K562 (cell line): ENCODE data around the gene GALNT16. TPM values are rescaled to one million over a fixed set of nuclear protein-coding genes. Genes with fewer than 3 reads are reported as not detected.
A peak's percentile ranks its signal among the peaks of the same experiment; 100 is the strongest.

Experiments
- ATAC-seq: fragments of 200-7000 bp; cut with Tn5 transposase; 3 replicates; pipeline ENCODE4 v1.9.1; 2020; ENCODE audit warnings: moderate library complexity
- BruUV-seq: library from RNA; stranded (reverse); fragments of 400-500 nt; replicated peaks from 2 replicates; lab custom pipeline; 2021; lab: Mats Ljungman, UMichigan
- CTCF ChIA-PET: fragments of 300-600 bp; formaldehyde crosslinking; extraction: SDS; loops from one replicate; lab custom pipeline; 2021; ENCODE audit warnings: low intra/inter-chr PET ratio; lab: Yijun Ruan, JAX
- POLR2A ChIA-PET: fragments of 300-600, 350-650 bp; sonication (Branson Sonifier 250); formaldehyde crosslinking; extraction: SDS; loops from one replicate; lab custom pipeline; 2021; ENCODE audit warnings: antibody characterized with exemption, inconsistent platforms; lab: Yijun Ruan, JAX
- DNase-seq, 4 experiments: peaks; one replicate each; pipeline versions ENCODE4 v3.0.0 to v3.0.0-alpha.2; 2011 to 2018; ENCODE audit warnings: low spot score in 3 of 4, mixed read lengths in 3 of 4; ENCODE audit errors: extremely low read depth in 1 of 4
- FAIRE-seq: peaks from 2 replicates; lab custom pipeline; 2011; peaks lifted over from hg19 to GRCh38; lab: Jason Lieb, UNC
- H2AFZ ChIP-seq: 2 replicates; pipeline ENCODE4 v1.6.0; 2011; ENCODE audit warnings: low read depth, low read length, control low read depth, inconsistent platforms
- H3K27ac ChIP-seq: fragments of 200-600 bp; 3 replicates; pipeline ENCODE4 v1.8.0; 2011; ENCODE audit warnings: low read depth, mild to moderate bottlenecking, control low read depth, inconsistent platforms, low read length, moderate library complexity, mixed read lengths; ENCODE audit errors: extremely low read depth
- H3K27me3 ChIP-seq, 2 experiments: fragments of 300-600 bp in 1 of 2; 2 replicates in 1 of 2; 3 replicates in 1 of 2; pipeline versions ENCODE4 v1.6.0 to v1.8.0; 2011; ENCODE audit warnings: inconsistent platforms in 2 of 2, low read length in 2 of 2, mild to moderate bottlenecking in 1 of 2, mixed read lengths in 1 of 2, moderate library complexity in 1 of 2; ENCODE audit not compliant: control insufficient read depth in 2 of 2, insufficient read depth in 2 of 2
- H3K36me3 ChIP-seq: fragments of 300-600 bp; 3 replicates; pipeline ENCODE4 v1.8.0; 2011; ENCODE audit warnings: mild to moderate bottlenecking, low read length, inconsistent platforms; ENCODE audit not compliant: control insufficient read depth, insufficient read depth
- H3K4me1 ChIP-seq, 2 experiments: fragments of 200-600 bp in 1 of 2; replicated peaks in 1 of 2; 2 replicates in 1 of 2; 3 replicates in 1 of 2; pipeline versions ENCODE4 v1.5.1 to v1.8.0; 2011; ENCODE audit warnings: inconsistent platforms in 2 of 2, low read length in 2 of 2, mild to moderate bottlenecking in 1 of 2, mixed read lengths in 1 of 2, moderate library complexity in 1 of 2; ENCODE audit not compliant: control insufficient read depth in 2 of 2, insufficient read depth in 2 of 2
- H3K4me2 ChIP-seq: 2 replicates; pipeline ENCODE4 v1.6.1; 2011; ENCODE audit warnings: low read length, control low read depth, inconsistent platforms, mixed read lengths; ENCODE audit not compliant: insufficient read depth
- H3K4me3 ChIP-seq: fragments of 200-600 bp; sonication (generic), shearing (Covaris generic); 2 replicates; pipeline ENCODE4 v1.5.1; 2016; ENCODE audit warnings: control low read depth, inconsistent platforms
- H3K79me2 ChIP-seq: fragments of 200-600 bp; 3 replicates; pipeline ENCODE4 v1.8.0; 2011; ENCODE audit warnings: low read length, inconsistent platforms; ENCODE audit not compliant: control insufficient read depth, insufficient read depth
- H3K9ac ChIP-seq, 2 experiments: 2 replicates each; pipeline versions ENCODE4 v1.6.0 to v1.6.1; 2011; ENCODE audit warnings: low read depth in 2 of 2, low read length in 2 of 2, control low read depth in 1 of 2, inconsistent platforms in 1 of 2, mild to moderate bottlenecking in 1 of 2, mixed read lengths in 1 of 2; ENCODE audit not compliant: insufficient read depth in 1 of 2
- H3K9me1 ChIP-seq: one replicate; pipeline ENCODE4 v1.6.0; 2011; ENCODE audit warnings: inconsistent platforms, mild to moderate bottlenecking, low read length, moderate library complexity; ENCODE audit not compliant: control insufficient read depth, insufficient read depth
- H3K9me3 ChIP-seq: replicated peaks from 2 replicates; pipeline ENCODE4 v1.5.1; 2011; ENCODE audit warnings: low read depth, low read length, inconsistent platforms; ENCODE audit not compliant: control insufficient read depth, insufficient read depth
- H4K20me1 ChIP-seq: replicated peaks from 2 replicates; pipeline ENCODE4 v1.6.1; 2011; ENCODE audit warnings: low read length, inconsistent platforms, mixed read lengths; ENCODE audit not compliant: control insufficient read depth, insufficient read depth
- CEBPG ChIP-seq, 3 experiments: fragments of 200-800 bp in 1 of 3; sonication (Bioruptor generic) in 1 of 3; sonication (generic) in 1 of 3; formaldehyde crosslinking in 1 of 3; IDR thresholded peaks in 2 of 3; conservative IDR thresholded peaks in 1 of 3; 2 replicates each; pipeline versions ENCODE4 v1.6.1 to v1.8.0; 2016 to 2022; ENCODE audit warnings: missing compliant biosample characterization in 2 of 3, missing genetic modification characterization in 2 of 3, mild to moderate bottlenecking in 1 of 3, missing genetic modification reagents in 1 of 3
- E2F5 ChIP-seq: sonication (generic); formaldehyde crosslinking; IDR thresholded peaks from 2 replicates; pipeline ENCODE4 v1.8.0; 2022; ENCODE audit warnings: mild to moderate bottlenecking, missing genetic modification reagents
- ELF1 ChIP-seq: fragments of 200-800 bp; sonication (Bioruptor generic); IDR thresholded peaks from 2 replicates; pipeline ENCODE4 v1.6.1; 2016; ENCODE audit warnings: missing genetic modification characterization, missing compliant biosample characterization
- FOSL1 ChIP-seq: fragments of 200-800 bp; sonication (Bioruptor generic); conservative IDR thresholded peaks from 2 replicates; pipeline ENCODE4 v1.6.1; 2016; ENCODE audit warnings: missing genetic modification characterization, missing compliant biosample characterization
- JUN ChIP-seq, 2 experiments: sonication (generic) in 1 of 2; formaldehyde crosslinking in 1 of 2; IDR thresholded peaks; 2 replicates each; pipeline versions ENCODE4 v1.6.1 to v1.8.0; 2012 to 2022; ENCODE audit warnings: borderline replicate concordance in 2 of 2, mild to moderate bottlenecking in 2 of 2, improper control_type of control experiment in 1 of 2, low read depth in 1 of 2, low read length in 1 of 2, missing genetic modification reagents in 1 of 2
- NFIC ChIP-seq: fragments of 450-650 bp; IDR thresholded peaks from 2 replicates; pipeline ENCODE4 v1.6.1; 2017; ENCODE audit warnings: mild to moderate bottlenecking, inconsistent platforms
- PKNOX1 ChIP-seq: fragments of 450-650 bp; IDR thresholded peaks from 2 replicates; pipeline ENCODE4 v1.6.1; 2016
- RBBP5 ChIP-seq: fragments of 200-600 bp; sonication (generic); IDR thresholded peaks from 2 replicates; pipeline ENCODE4 v1.6.1; 2012; ENCODE audit warnings: borderline replicate concordance, mild to moderate bottlenecking, low read length, control low read depth, inconsistent platforms; ENCODE audit not compliant: insufficient read depth, poor library complexity, severe bottlenecking
- RFX1 ChIP-seq: fragments of 450-650 bp; IDR thresholded peaks from 2 replicates; pipeline ENCODE4 v1.6.1; 2016; ENCODE audit warnings: mild to moderate bottlenecking, moderate library complexity
- SREBF1 ChIP-seq: fragments of 150-350 bp; IDR thresholded peaks from 2 replicates; pipeline ENCODE4 v1.6.1; 2014; ENCODE audit warnings: antibody characterized with exemption, low read depth, low read length, borderline replicate concordance
- ZFP1 ChIP-seq: fragments of 450-650 bp; formaldehyde crosslinking; IDR thresholded peaks from 2 replicates; pipeline ENCODE4 v1.4.0; 2020; ENCODE audit warnings: mild to moderate bottlenecking, mixed read lengths
- WGBS: fragments of 100-300 bp; shearing (Covaris generic); methylation state at CpG from one replicate; pipeline ENCODE4 v1.1.6; 2016; ENCODE audit warnings: low coverage, mixed read lengths; ENCODE audit not compliant: insufficient coverage; ENCODE audit errors: missing lambda C conversion rate; 5-methylcytosine and 5-hydroxymethylcytosine counted together
- in situ Hi-C: fragments of 300-500 bp; cut with MboI; formaldehyde crosslinking; loops from 4 replicates; pipeline ENCODE4 v1.15.0; 2018; ENCODE audit warnings: inconsistent platforms, mixed read lengths
- intact Hi-C: fragments of 100-400 bp; cut with micrococcal nuclease; formaldehyde crosslinking; loops from 2 replicates; pipeline ENCODE4 v1.14.2; 2022
- polyA plus RNA-seq, 8 experiments: library from polyadenylated mRNA; depleted of rRNA in 4 of 8; stranded (reverse) in 5 of 8; unstranded in 3 of 8; fragments of >200 nt; fragmentation: Nextera tagmentation in 2 of 8; fragmentation: Illumina TruSeq in 1 of 8; extraction: Ambion mirVana in 2 of 8; extraction: Trizol in 1 of 8; gene quantifications; 2 replicates each; pipeline versions ENCODE4 v1.2.1 to v1.2.3, GENCODE V29; 2011 to 2014; ENCODE audit warnings: inconsistent platforms in 1 of 8, missing spikeins in 1 of 8
- total RNA-seq, 7 experiments: library from RNA; depleted of rRNA in 6 of 7; stranded (reverse); fragments of >200 nt in 6 of 7; fragmentation: Illumina TruSeq in 2 of 7; extraction: Trizol in 2 of 7; gene quantifications; 2 replicates each; pipeline versions ENCODE4 v1.2.1 to v1.2.3, GENCODE V29; 2011 to 2021; ENCODE audit warnings: low replicate concordance in 1 of 7

Gene GALNT16
- total and polyA plus RNA-seq, 9 of the 15 experiments (the other 6 are each of a cell fraction or from before 2014, with no cell fraction given) = not detected

- no peak overlapping the region for H3K4me2 ChIP-seq
- no peaks in the 10 kb centered on the region for H3K9me3 ChIP-seq
- no peak overlapping the region for H3K27ac ChIP-seq
- CTCF ChIA-PET = no interaction called here
- 0% methylated on average over 3 of the region's 4 CpGs for WGBS
- ATAC-seq = no peak
- H3K9ac ChIP-seq = no peak overlapping the region
- no peaks in the 10 kb centered on the region; a peak in 1 of 5 replicates for H3K4me1 ChIP-seq
- peaks cover 0 to 4% of the 10 kb centered on the region in 2 experiments; a peak in 2 of 5 replicates for H3K27me3 ChIP-seq
- no peak for FAIRE-seq
- TF ChIP-seq CEBPG (CRISPR knock-in tag; IDR thresholded peaks at IDR 0.05) (no peak), CEBPG (tag; conservative IDR thresholded peaks at IDR 0.05 in 1 of 2, IDR thresholded peaks at IDR 0.05 in 1 of 2) (no peak), RFX1 (peak; percentile 29; the same call in 1 of the 2 replicates), RBBP5 (no peak), FOSL1 (tag) (0 out of 2 replicates have a peak, but pooled peaks have one; percentile 12), ELF1 (no peak), E2F5 (CRISPR knock-in tag) (no peak), SREBF1 (no peak), PKNOX1 (peak; percentile 54), NFIC (peak; percentile 67), ZFP1 (CRISPR knock-in tag) (no peak), JUN (IDR thresholded peaks at IDR 0.05; ENCODE audit: borderline replicate concordance, low read depth, low read length) (no peak), JUN (CRISPR knock-in tag; IDR thresholded peaks at IDR 0.05; ENCODE audit: borderline replicate concordance) (no peak)
- intact Hi-C loops = no loop called here
- no TSS peak for BruUV-seq
- H3K79me2 ChIP-seq = no peaks in the 10 kb centered on the region
- POLR2A ChIA-PET = no interaction called here
- H3K4me3 ChIP-seq = no peak overlapping the region
- no peaks in the 10 kb centered on the region for H3K36me3 ChIP-seq
- no peaks in the 10 kb centered on the region for H4K20me1 ChIP-seq
- H2AFZ ChIP-seq = no peak overlapping the region
- DNase-seq = peak; percentile 13 to 21 (median 14)
- H3K9me1 ChIP-seq = no peaks in the 10 kb centered on the region
- in situ Hi-C loops = no loop called here
Measured at GRCh38 chr14:69315301-69315700, 55.3 kb downstream of the GALNT16 start.
